GM21367 (cell line): ENCODE results near the gene EPB41L5.
"Not testable (repeated sequence)": the region's sequence is repeated elsewhere in the genome, so short reads cannot be mapped to it uniquely, and the experiment has no call there.

Experiments
- ATAC-seq: cut with Tn5 transposase; IDR thresholded peaks from one replicate; pipeline ENCODE4 v1.9.1; 2021; ENCODE audit not compliant: unreplicated experiment

Gene EPB41L5

DNA sequence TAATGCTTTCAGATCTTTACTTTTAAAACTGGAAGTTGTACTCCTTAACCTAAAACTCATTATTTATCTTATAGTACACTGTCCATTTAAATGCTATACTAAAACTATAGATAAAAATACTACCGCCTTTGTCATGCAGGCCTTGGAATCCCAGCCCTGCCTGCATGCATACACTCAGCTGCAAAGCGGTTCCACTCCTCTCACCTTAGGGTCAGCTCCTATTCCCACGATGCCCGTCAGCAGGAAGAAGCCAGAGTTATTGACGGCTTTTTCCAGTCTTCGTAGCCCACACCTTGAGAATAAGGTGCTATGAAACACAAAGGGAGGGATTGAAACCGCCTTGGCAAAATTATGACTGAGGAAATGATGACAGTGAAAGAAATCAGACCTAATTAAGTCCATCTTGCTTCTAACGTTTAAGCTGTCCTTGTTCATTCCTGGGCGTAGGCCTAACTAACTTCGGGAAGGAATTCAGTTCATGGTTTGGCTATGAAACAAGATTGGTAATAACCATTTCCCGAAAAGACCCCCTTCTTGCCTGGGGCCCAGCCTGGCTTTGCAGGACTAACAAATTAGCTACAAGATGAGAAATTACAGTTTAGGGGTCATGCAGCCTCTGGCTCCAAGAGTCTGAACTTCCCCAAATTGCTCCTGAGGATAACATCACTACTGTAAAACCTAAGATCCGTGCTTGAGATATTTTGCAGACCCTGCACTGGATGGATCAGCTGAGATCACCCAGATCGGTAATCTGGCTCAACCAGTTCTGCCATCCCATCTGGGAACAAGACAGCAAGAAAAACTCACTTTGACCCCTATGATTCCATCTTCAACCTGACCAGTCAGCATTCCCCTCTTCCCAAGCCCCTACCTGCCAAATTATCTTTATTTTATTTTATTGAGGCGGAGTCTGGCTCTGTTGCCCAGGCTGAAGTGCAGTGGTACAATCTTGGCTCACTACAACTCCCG lies 17.1 kb downstream of the EPB41L5 start:
- ATAC-seq, result no peak

DNA sequence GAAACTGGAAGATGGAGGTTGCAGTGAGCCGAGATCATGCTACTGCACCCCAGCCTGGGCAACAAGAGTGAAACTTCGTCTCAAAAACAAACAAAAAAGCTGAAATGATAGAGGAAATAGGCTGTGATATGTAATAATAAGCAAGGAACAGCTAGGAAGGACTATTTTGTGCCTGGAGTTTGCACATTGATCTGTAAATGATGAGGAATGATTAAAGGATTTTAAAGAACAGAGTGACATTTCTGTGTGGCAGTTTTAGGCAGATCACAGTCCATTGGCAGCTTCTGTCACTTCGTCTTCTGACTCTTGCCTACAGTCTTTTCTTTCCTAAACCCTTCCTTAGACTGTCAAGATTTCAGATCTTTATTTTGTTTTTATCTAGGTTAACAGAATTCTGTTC lies 19.4 kb downstream of the EPB41L5 start:
- no peak for ATAC-seq

DNA sequence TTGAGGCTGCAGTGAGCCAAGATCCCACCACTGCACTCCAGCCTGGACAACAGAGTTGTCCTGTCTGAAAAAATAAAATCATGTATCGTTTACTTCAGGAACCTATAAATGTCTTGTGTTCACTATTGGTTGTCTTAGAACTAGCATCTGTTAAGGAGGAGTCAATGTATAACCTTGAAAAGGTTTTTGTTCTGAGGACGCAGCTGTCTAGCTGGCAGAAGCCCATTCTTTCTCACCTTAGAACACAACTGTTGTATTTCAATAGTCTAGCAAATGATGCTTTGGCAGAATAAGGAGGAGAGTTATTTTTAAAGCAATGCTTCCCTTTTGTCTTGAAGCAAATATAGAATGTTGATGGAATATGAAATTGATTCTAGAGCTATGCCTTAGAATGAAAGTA lies 21.1 kb downstream of the EPB41L5 start:
- no peak for ATAC-seq

DNA sequence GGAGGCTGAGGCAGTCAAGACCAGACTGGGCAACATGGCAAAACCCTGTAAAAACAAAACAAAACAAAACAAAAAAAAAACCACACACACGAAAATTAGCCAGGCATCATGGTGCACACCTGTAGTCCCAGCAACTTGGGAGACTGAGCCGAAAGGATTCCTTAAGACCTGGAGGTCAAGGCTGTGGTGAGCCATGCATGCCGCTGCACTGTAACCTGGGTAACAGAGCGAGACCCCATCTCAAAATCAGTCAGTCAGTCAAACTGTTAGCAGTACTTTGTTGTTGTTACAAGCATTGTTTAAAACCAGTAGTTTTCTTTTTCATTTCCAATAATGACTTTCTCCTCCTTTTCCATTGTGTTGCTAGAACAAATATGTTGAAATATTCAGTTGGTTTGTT lies 21.7 kb downstream of the EPB41L5 start:
- ATAC-seq, result no peak

DNA sequence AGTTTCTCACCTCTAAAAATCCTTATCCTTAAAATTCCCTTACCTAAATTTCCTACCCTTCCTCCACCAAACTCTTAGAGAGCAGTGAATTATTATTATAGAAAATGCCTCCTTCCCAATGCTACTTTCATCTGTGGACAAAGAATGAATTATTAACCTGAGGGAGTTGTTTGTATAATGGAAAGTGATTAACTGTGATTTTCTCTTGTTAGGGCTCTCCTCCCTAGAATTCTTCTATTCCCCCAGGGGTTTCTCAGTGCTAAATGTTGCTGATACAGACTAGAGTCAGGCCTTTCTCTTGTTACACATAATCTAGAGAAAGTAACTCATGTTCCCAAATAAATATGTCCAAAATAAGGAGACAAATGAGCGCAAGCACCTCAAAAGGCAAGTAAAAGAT lies 23.3 kb downstream of the EPB41L5 start:
- no peak for ATAC-seq

DNA sequence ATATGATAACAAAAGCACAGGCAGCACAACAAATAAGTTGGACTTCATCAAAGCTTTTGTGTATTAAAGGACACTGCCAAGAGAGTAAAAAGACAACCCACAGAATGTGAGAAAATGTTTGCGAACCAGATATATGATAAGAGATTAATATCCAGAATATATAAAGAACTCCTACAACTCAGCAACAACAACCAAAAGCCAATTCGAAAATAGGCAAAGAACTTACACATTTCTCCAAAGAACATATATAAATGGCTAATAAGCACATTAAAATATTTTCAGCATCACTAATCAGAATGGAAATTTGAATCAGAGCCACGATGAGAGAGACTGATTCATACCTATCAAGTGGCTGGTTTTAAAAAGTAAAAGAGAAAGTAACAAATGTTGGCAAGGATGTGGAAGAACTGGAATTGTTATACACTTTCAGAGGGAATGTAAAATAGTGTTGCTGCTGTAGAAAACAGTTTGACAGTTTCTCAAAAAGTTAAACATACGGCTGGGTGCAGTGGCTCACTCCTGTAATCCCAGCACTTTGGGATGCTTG lies 25.2 kb downstream of the EPB41L5 start:
- no peak for ATAC-seq

DNA sequence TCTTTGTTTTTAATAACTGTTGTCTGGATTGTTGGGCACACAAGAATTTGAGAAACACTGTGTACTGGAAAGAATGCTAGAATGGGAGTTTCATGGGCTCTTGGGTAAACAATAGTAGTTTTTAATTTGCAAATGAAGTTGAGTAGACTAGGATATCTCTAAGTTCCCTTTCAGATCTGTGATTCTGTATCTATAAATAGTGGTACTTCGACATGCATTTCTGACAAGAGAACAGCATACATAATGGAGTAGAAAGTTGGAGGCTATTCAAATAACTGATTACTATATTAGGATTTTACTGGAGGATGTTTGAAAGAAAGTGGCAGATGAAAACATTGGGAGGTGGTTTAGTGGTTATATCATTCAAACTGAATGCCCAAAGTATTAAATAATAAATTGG lies 29.5 kb downstream of the EPB41L5 start:
- ATAC-seq, result no peak

DNA sequence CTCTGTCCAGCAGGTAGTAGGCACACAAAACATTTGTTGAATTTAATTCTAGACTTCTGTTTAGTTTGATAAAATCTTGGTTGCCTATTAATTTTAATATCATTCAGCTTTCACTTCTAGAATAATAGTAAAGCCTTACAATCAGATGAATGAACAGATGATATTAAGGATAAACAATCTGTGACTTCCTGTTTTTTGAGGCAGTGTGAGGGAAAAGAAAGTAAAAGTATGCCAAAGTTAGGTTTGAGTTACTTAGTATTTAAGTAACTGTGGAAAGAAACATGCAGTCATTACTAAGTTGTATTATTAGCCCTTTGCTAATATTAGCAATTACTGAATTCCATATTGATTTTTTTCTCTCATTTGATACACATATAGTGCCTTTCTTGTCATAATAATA lies 31.5 kb downstream of the EPB41L5 start:
- no peak for ATAC-seq

DNA sequence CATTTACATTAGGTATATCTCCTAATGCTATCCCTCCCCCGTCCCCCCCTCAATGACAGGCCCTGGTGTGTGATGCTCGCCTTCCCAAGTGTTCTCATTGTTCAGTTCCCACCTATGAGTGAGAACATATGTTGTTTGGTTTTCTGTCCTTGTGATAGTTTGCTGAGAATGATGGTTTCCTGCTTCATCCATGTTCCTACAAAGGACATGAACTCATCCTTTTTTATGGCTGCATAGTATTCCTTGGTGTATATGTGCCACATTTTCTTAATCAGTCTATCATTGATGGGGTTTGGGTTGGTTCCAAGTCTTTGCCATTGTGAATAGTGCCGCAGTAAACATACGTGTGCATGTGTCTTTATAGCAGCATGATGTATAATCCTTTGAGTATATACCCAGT lies 32.9 kb downstream of the EPB41L5 start:
- ATAC-seq, result not testable (repeated sequence)

DNA sequence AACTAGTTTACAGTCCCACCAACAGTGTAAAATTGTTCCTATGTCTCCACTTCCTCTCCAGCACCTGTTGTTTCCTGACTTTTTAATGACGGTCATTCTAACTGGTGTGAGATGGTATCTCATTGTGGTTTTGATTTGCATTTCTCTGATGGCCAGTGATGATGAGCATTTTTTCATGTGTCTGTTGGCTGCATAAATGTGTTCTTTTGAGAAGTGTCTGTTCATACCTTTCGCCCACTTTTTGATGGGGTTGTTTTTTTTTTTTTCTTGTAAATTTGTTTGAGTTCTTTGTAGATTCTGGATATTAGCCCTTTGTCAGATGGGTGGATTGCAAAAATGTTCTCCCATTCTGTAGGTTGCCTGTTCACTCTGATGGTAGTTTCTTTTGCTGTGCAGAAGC lies 33.4 kb downstream of the EPB41L5 start:
- ATAC-seq, result not testable (repeated sequence)

DNA sequence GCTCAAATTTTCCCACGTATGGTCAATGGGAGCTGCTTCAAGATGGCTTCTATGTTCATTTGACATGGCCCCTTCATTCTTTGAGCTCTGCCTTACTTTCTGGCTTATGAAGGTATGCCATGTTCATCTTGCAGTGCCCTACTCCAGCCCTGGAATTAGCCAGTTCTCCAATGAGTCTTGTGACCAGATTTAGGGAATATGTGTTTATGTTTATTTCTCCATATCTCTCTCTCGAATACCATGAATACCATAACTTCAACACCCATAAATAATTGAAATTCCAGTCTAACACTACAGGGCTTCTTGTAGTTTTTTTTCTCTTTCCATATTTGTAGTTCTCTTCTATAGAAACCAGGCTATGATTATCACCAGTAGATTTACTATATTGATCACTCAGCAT lies 39.7 kb downstream of the EPB41L5 start:
- no peak for ATAC-seq

DNA sequence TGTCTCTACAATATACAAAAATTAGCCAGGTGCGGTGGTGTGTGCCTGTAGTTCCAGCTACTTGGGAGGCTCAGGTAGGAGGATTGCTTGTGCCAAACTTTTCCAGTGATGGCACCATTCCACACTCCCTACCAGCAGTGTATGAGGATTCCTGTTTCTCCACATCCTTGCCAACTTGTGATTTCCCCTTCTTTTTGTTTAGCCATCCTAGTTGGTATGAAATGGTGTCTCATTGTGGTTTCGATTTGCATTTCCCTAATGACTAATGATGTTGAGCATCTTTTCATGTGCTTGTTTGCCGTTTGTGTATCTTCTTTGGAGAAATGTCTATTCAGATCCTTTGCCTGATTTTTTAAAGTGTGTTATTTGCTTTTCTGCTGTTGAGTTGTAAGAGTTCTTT lies 41.0 kb downstream of the EPB41L5 start:
- ATAC-seq, result no peak

DNA sequence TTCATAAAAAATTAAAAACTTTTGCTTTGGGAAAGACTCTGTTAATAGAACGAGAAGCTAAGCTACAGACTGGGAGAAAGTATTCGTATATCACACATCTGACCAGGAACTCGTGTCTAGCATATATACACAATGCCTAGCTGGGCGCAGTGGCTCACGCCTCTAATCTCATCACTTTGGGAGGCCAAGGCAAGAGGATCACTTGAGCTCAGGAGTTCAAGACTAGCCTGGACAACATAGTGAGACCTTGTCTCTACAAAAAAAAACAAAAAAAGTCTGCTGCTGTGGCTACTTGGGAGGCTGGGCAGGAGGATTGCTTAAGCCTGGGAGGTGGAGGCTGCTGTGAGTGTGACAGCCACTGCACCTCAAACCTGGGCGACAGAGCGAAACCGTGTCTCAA lies 46.6 kb downstream of the EPB41L5 start:
- ATAC-seq, result no peak

DNA sequence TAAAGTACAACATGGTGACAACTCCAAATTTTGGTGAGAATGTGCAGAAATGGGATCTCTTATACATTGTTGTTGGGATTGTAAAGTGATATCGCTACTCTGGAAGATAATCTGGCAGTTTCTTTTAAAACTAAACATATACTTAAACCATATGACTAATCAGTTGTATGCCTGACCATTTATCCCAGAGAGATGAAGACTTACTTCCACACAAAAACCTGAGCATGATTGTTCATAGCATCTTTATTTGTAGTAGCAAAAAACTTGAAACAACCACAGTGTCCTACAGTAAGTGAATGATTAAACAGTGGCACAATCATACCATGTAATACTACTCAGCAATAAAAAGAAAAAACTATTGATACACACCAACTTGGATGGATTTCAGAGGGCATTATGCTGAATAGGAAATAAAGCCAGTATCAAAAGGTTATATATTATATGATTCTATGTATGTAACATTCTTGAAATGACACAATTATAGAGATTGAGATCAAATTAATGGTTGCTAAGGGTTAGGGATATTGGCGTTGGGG lies 47.3 kb downstream of the EPB41L5 start:
- ATAC-seq, result no peak

DNA sequence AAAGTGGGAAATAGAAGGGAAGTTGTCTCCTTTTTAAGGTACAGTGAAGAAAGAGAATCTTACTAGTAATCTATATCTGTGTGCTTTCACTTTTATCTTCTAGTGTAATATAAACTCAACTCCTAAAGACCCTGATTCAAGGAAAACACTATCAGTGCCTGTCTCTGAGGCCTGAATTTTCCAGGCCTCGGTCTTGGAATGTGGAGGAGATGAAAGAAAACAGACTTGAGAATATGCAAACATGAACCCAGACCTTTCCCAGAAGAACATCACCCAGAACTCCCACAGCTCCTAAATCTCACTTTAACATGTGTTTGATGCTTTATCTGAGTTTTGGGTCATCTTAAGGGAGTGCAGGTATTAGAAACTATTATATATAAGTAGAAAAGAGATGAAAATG lies 51.8 kb downstream of the EPB41L5 start:
- no peak for ATAC-seq

DNA sequence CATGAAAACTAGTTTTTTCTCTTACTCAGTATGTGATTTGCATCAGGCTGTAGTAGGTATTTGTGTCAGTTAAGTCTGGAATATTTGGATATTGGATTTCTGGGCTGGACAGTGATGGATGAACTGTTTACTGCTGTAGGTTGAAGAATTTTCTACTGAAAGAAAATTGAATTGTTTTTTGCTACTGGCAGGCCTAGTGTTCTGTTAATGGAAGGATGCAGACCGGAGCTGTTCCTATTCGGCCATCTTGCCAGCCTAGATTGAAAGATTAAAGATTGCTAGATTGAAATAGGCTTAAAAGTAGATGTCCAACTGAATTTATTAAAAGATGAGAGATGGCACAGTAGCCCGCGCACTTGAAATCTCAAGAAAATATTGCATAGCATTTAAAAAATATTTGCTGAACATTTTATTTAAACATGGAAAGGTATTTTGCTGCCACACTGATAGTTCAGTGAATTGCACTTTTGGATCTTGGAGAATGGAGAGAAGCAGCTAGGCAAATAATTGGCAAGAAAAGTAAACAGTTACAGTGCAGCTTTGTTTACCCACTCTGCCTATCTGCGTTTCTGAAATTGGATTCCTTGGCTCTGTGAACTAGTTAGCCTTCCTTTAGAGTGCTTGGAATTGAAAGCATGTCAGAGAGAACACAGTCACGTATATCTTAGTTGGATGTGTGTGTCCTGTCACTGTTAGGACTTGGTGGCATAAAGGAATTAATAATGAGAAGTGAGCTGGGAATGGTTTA lies 54.1 kb downstream of the EPB41L5 start:
- no peak for ATAC-seq

DNA sequence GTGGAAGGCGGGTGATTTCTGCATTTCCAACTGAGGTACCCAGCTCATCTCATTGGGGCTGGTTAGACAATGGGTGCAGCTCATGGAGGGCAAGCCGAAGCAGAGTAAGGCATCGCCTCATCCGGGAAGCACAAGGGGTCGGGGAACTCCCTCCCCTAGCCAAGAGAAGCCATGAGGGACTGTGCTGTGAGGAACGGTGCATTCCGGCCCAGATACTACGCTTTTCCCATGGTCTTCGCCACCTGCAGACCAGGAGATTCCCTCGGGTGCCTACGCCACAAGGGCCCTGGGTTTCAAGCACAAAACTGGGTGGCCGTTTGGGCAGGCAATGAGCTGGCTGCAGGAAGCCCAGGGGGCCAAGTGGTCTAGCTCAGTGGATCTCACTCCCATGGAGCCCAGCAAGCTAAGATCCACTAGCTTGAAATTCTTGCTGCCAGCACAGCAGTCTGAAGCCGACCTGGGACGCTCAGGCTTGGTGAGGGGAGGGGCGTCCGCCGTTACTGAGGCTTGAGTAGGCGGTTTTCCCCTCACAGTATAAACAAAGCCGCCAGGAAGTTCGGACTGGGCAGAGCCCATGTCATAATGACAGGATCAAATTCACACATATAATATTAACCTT lies 55.3 kb downstream of the EPB41L5 start:
- not testable (repeated sequence) for ATAC-seq

DNA sequence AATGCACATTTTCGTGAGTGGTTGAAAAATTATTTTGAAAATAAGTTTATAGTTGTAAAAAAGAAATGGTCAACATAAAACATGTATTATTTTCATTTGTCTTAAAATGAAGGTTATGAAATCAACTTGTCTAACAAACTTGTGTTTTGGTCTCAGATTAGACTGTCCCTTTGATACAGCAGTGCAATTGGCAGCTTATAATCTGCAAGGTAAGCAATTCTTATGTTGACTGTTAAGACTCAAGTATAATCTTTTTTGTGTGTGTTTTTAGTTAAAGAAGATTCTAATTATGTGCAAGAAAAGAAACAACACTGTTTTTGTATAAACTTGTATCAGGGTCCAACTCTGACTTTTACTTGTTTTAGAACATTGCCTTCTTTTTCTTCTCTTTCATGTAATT lies 62.7 kb downstream of the EPB41L5 start:
- no peak for ATAC-seq

DNA sequence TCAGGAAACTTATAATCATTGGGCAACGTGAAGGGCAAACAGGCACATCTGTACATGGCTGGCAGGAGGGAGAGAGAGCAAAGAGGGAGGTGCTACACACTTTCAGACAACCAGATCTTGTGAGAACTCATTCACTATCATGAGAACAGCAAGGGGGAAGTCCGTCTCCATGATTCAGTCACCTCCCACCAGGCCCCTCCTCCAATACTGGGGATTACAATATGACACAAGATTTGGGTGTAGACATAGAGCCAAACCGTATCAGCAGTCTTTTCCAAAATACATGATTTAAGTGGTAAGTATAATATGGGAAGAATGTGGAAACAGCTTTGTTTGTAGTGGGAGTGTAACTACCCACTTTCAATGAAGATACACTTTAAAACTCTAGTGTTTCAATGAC lies 65.0 kb downstream of the EPB41L5 start:
- no peak for ATAC-seq

DNA sequence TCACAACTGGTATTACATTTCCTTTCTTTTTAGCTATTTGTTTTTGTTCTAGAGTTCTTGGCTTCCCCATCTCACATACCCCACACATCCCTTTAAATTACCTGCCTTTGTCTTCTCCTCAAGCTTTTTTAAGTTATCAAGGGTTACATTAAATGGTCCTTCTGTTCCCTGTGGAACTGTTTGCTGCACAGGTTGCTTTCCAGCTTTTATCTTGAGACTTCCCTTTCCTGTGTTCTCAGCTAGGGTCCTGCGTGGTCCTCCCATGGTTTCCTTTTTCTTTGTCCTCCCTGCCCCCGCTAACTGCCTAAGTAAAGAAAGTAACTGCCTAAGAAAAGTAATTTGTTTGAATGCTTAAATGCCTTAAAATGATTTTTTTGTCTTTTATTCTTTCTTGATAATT lies 66.8 kb downstream of the EPB41L5 start:
- no peak for ATAC-seq

DNA sequence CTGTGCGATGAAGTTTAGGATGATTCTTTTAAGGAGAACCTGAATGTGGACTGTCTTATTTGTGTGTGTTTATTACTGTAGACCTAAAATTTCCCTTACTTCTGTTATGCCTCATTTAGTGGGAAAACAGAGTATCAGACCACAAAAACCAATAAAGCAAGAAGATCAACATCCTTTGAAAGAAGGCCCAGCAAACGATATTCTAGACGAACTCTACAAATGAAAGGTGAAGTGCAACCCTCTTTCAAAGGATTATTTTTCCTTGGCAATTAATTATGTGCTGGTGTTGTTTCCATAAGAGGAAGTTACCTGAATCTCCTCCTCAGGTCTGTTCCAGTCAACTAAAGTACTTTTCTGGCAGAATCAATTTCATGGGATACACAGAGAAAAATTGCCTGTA lies 78.6 kb downstream of the EPB41L5 start:
- ATAC-seq, result no peak
